GM12878 (cell line): Measurements from ENCODE around the gene RMND1. TPM values are rescaled to one million over a fixed set of nuclear protein-coding genes. Genes with fewer than 3 reads are reported as not detected.

Experiments used
- ATAC-seq: fragments of 200-7000 bp; cut with Tn5 transposase; 3 replicates; pipeline ENCODE4 v1.9.1; 2020; ENCODE audit warnings: mild to moderate bottlenecking, moderate library complexity
- BruUV-seq: library from RNA; stranded (reverse); fragments of 400-500 nt; replicated peaks from 2 replicates; lab custom pipeline; 2021; lab: Mats Ljungman, UMichigan
- CTCF ChIA-PET: fragments of 300-600 bp; sonication (Branson Sonifier 250); formaldehyde crosslinking; extraction: SDS; loops from one replicate; lab custom pipeline; 2021; ENCODE audit warnings: inconsistent platforms; lab: Yijun Ruan, JAX
- POLR2A ChIA-PET: fragments of 350-600 bp; formaldehyde crosslinking; extraction: SDS; loops from one replicate; lab custom pipeline; 2021; ENCODE audit warnings: inconsistent platforms; lab: Charles Lee
- RAD21 ChIA-PET: fragments of 300-600 bp; sonication (Branson Sonifier 250); formaldehyde crosslinking; loops from one replicate; lab custom pipeline; 2023; ENCODE audit warnings: antibody characterized with exemption; ENCODE audit not compliant: unreplicated experiment; lab: Charles Lee
- SMC1A ChIA-PET: fragments of 300-600 bp; sonication (Branson Sonifier 250); formaldehyde crosslinking; loops from one replicate; lab custom pipeline; 2023; ENCODE audit not compliant: unreplicated experiment, uncharacterized antibody; lab: Charles Lee
- DNase-seq: peaks from one replicate; pipeline ENCODE4 v3.0.0-alpha.2; 2011; ENCODE audit warnings: low read depth, low spot score
- FAIRE-seq: peaks from 3 replicates; lab custom pipeline; 2011; peaks lifted over from hg19 to GRCh38; lab: Jason Lieb, UNC
- H2AFZ ChIP-seq: 2 replicates; pipeline ENCODE4 v1.6.0; 2011; ENCODE audit warnings: low read depth, low read length, control low read depth; ENCODE audit not compliant: control insufficient read depth
- H3K27ac ChIP-seq: 2 replicates; pipeline ENCODE4 v1.5.1; 2011; ENCODE audit warnings: control low read depth; ENCODE audit not compliant: control insufficient read depth, insufficient read depth
- H3K27me3 ChIP-seq, 2 experiments: replicated peaks in 1 of 2; 2 replicates each; pipeline versions ENCODE4 v1.6.0 to v1.6.1; 2011; ENCODE audit warnings: low read length in 1 of 2; ENCODE audit not compliant: control insufficient read depth in 2 of 2, insufficient read depth in 2 of 2
- H3K36me3 ChIP-seq, 2 experiments: 2 replicates each; pipeline ENCODE4 v1.5.1; 2011; ENCODE audit warnings: low read length in 1 of 2; ENCODE audit not compliant: control insufficient read depth in 2 of 2, insufficient read depth in 2 of 2
- H3K4me1 ChIP-seq: 2 replicates; pipeline ENCODE4 v1.6.1; 2011; ENCODE audit warnings: mild to moderate bottlenecking, low read length, moderate library complexity, mixed read lengths; ENCODE audit not compliant: control insufficient read depth, insufficient read depth
- H3K4me2 ChIP-seq: 2 replicates; pipeline ENCODE4 v1.6.0; 2011; ENCODE audit warnings: control low read depth; ENCODE audit not compliant: control insufficient read depth, insufficient read depth
- H3K4me3 ChIP-seq: fragments of 200-600 bp; sonication (generic); 2 replicates; pipeline ENCODE4 v1.5.1; 2016
- H3K79me2 ChIP-seq: 2 replicates; pipeline ENCODE4 v1.6.0; 2011; ENCODE audit warnings: low read length; ENCODE audit not compliant: control insufficient read depth, insufficient read depth
- H3K9ac ChIP-seq: 2 replicates; pipeline ENCODE4 v1.8.0; 2011; ENCODE audit warnings: low read length, control low read depth, mixed read lengths; ENCODE audit not compliant: control insufficient read depth, insufficient read depth
- H3K9me3 ChIP-seq: replicated peaks from 3 replicates; pipeline ENCODE4 v1.5.1; 2011; ENCODE audit warnings: mild to moderate bottlenecking, low read length; ENCODE audit not compliant: control insufficient read depth, insufficient read depth
- H4K20me1 ChIP-seq: 2 replicates; pipeline ENCODE4 v1.6.0; 2011; ENCODE audit not compliant: control insufficient read depth, insufficient read depth
- BCL3 ChIP-seq: IDR thresholded peaks from 2 replicates; pipeline ENCODE4 v1.6.1; 2011; ENCODE audit warnings: borderline replicate concordance, low read depth, mild to moderate bottlenecking, moderate library complexity, low read length; ENCODE audit not compliant: insufficient read depth, poor library complexity, severe bottlenecking
- CHD1 ChIP-seq: IDR thresholded peaks from 2 replicates; pipeline ENCODE4 v1.6.1; 2012; ENCODE audit warnings: low read depth, low read length, improper control_type of control experiment
- CHD4 ChIP-seq: fragments of 200-600 bp; sonication (generic); IDR thresholded peaks from 2 replicates; pipeline ENCODE4 v1.6.1; 2016; ENCODE audit warnings: mild to moderate bottlenecking
- CREM ChIP-seq: IDR thresholded peaks from 2 replicates; pipeline ENCODE4 v1.6.1; 2014; ENCODE audit warnings: antibody characterized with exemption, low read depth
- CTCF ChIP-seq, 3 experiments: IDR thresholded peaks in 2 of 3; conservative IDR thresholded peaks in 1 of 3; 2 replicates each; pipeline ENCODE4 v1.5.1; 2011; ENCODE audit warnings: low read depth in 3 of 3, low read length in 3 of 3, mild to moderate bottlenecking in 3 of 3, control low read depth in 2 of 3, moderate library complexity in 2 of 3, inconsistent platforms in 1 of 3, mixed read lengths in 1 of 3; ENCODE audit not compliant: control insufficient read depth in 2 of 3, insufficient read depth in 1 of 3; ENCODE audit errors: extremely low read depth in 1 of 3
- FOS ChIP-seq: IDR thresholded peaks from 3 replicates; pipeline ENCODE4 v1.6.1; 2011; ENCODE audit warnings: borderline replicate concordance; ENCODE audit not compliant: insufficient read length; ENCODE audit errors: extremely low read depth
- FOXK2 ChIP-seq: fragments of 450-650 bp; IDR thresholded peaks from 2 replicates; pipeline ENCODE4 v1.6.1; 2017; ENCODE audit warnings: mild to moderate bottlenecking, moderate library complexity
- IKZF1 ChIP-seq: fragments of 450-650 bp; conservative IDR thresholded peaks from 2 replicates; pipeline ENCODE4 v1.6.1; 2017; ENCODE audit warnings: antibody characterized with exemption, mild to moderate bottlenecking
- KLF5 ChIP-seq: fragments of 450-650 bp; IDR thresholded peaks from 2 replicates; pipeline ENCODE4 v1.6.1; 2014; ENCODE audit warnings: mild to moderate bottlenecking; ENCODE audit not compliant: partially characterized antibody
- POLR2A ChIP-seq: IDR thresholded peaks from 2 replicates; pipeline ENCODE4 v1.6.1; 2011; ENCODE audit warnings: low read depth, mild to moderate bottlenecking, low read length
- POU2F2 ChIP-seq: IDR thresholded peaks from 3 replicates; pipeline ENCODE4 v1.6.1; 2011; ENCODE audit warnings: low read depth, mild to moderate bottlenecking, low read length, borderline replicate concordance
- RAD21 ChIP-seq: IDR thresholded peaks from 2 replicates; pipeline ENCODE4 v1.6.1; 2011; ENCODE audit warnings: mild to moderate bottlenecking, low read depth, low read length, moderate library complexity; ENCODE audit not compliant: insufficient read depth
- WGBS: methylation state at CpG from one replicate; pipeline ENCODE4 v1.1.6; 2016; ENCODE audit warnings: low lambda C conversion rate; ENCODE audit not compliant: insufficient replicate concordance, insufficient coverage; ENCODE audit errors: missing lambda C conversion rate; 5-methylcytosine and 5-hydroxymethylcytosine counted together
- in situ Hi-C: fragments of 300-500 bp; cut with MboI; formaldehyde crosslinking; loops from 9 replicates; pipeline ENCODE4 v1.14.3; 2018; ENCODE audit warnings: mixed read lengths
- intact Hi-C: fragments of 100-400 bp; cut with micrococcal nuclease; formaldehyde crosslinking; loops from one replicate; pipeline ENCODE4 v1.14.2; 2022; ENCODE audit not compliant: unreplicated experiment
- polyA plus RNA-seq, 11 experiments: library from polyadenylated mRNA; depleted of rRNA in 4 of 11; unstranded in 6 of 11; stranded (reverse) in 5 of 11; fragments of >200 nt; fragmentation: Nextera tagmentation in 4 of 11; fragmentation: Illumina TruSeq in 1 of 11; extraction: Ambion mirVana in 4 of 11; extraction: Trizol in 1 of 11; gene quantifications; 1 replicate in 1 of 11; 2 replicates in 10 of 11; pipeline versions ENCODE4 v1.2.1 to v1.2.3, GENCODE V29; 2011 to 2016; ENCODE audit warnings: inconsistent platforms in 2 of 11, missing spikeins in 2 of 11, low read depth in 1 of 11
- total RNA-seq, 4 experiments: library from RNA; depleted of rRNA in 3 of 4; stranded (reverse); fragments of >200 nt in 3 of 4; fragmentation: Illumina TruSeq in 1 of 4; extraction: Trizol in 1 of 4; gene quantifications; 2 replicates each; pipeline versions ENCODE4 v1.2.1 to v1.2.3, GENCODE V29; 2013 to 2021
- TF ChIP-seq, protein P1 (sequence below): IDR thresholded peaks from 2 replicates; pipeline ENCODE4 v1.6.1; 2011; ENCODE audit warnings: low read depth, low read length, improper control_type of control experiment, borderline replicate concordance

RMND1 gene
- total and polyA plus RNA-seq, 10 of the 15 experiments (the other 5 are each of a cell fraction or from before 2014, with no cell fraction given): 15.9 to 34.5 (median 21.4) TPM

DNA sequence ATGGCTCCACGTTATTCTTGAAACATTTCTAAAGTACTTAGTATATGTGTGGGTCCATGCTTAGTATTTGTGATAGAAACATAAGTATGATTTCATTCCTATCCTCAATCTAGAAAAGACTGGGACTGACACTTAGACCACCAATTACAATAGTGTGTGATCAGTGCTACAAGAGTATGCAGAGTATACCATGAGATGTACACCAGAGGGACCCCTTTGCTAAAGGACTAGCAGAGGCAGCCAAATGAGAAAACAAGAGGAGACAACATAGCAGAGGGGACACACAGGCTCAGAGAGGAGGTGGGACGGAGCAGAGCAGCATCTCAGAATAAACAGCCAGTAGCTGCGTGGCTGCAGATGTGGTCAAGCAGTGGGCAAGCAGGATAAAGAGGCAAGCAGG lies 21.0 kb downstream of the RMND1 start:
- DNase-seq: no peak
- peak; percentile 25; the same call in 1 of the 3 replicates for ATAC-seq
- intact Hi-C loops (no loop called here), in situ Hi-C loops (loop anchor here (25.0 kb wide), 1 partner anchor 1556 kb away; the partner anchor contains the start of gene FBXO5)
- Histone ChIP-seq H3K4me1 (no peaks in the 10 kb centered on the region), H3K4me2 (no peak overlapping the region), H3K27me3 (no peaks in the 10 kb centered on the region), H3K9me3 (no peaks in the 10 kb centered on the region), H4K20me1 (no peaks in the 10 kb centered on the region), H3K27ac (no peak overlapping the region), H2AFZ (no peak overlapping the region), H3K79me2 (no peaks in the 10 kb centered on the region; the same call in 1 of the 2 replicates), H3K9ac (no peak overlapping the region), H3K36me3 (peaks cover 3 to 19% of the 10 kb centered on the region in 2 experiments), H3K4me3 (no peak overlapping the region)
- BruUV-seq: no TSS peak
- WGBS: 98% methylated on average over 3 of the region's 3 CpGs
- ChIA-PET RAD21 (no interaction called here), CTCF (interaction anchor here (0.9 kb wide), 2 partner anchors 9 to 10 kb away, joined by 3 to 4 read pairs; no protein-coding TSS in a partner anchor), SMC1A (interaction anchor here (1.3 kb wide), 1 partner anchor 8 kb away, joined by 4 read pairs; no protein-coding TSS in a partner anchor), POLR2A (no interaction called here)
- TF ChIP-seq, protein P1, sequence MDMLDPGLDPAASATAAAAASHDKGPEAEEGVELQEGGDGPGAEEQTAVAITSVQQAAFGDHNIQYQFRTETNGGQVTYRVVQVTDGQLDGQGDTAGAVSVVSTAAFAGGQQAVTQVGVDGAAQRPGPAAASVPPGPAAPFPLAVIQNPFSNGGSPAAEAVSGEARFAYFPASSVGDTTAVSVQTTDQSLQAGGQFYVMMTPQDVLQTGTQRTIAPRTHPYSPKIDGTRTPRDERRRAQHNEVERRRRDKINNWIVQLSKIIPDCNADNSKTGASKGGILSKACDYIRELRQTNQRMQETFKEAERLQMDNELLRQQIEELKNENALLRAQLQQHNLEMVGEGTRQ: no peak
- TF ChIP-seq CTCF (IDR thresholded peaks at IDR 0.05 in 2 of 3, conservative IDR thresholded peaks at IDR 0.05 in 1 of 3; ENCODE audit: control insufficient read depth in 2 of 3, extremely low read depth in 1 of 3, insufficient read depth in 1 of 3, low read depth in 3 of 3, low read length in 3 of 3): peak in 1 of 3 experiments; percentile 14; a peak in 1 of 6 replicates
- TF ChIP-seq POU2F2: no peak
- no peak for TF ChIP-seq BCL3
- TF ChIP-seq CHD1: no peak
- no peak for TF ChIP-seq CHD4
- TF ChIP-seq FOS: no peak
- TF ChIP-seq IKZF1: no peak
- no peak for TF ChIP-seq CREM
- no peak for TF ChIP-seq POLR2A
- no peak for TF ChIP-seq KLF5
- no peak for TF ChIP-seq FOXK2
- 0 out of 2 replicates have a peak, but pooled peaks have one; percentile 20 for TF ChIP-seq RAD21
- no peak for FAIRE-seq
